ENCODE data around the gene PNPLA3. TPM values are rescaled to one million over a fixed set of nuclear protein-coding genes. Genes with fewer than 3 reads are reported as not detected.

The PNPLA3 gene
- 5.7 to 6.2 TPM (median 6.1 TPM) in 3 replicates for total RNA-seq

GRCh38 chr22:43923631-43924464, at the start of gene PNPLA3:
Gene PNPLA3, plus strand, starts transcription at chr22:43923805. Its CDS starts 107 bp downstream, at chr22:43923912.
- Mint-ChIP-seq H3K9me3 (no peaks in the 10 kb centered on the region), H3K27ac (peak within 1 kb of the TSS; percentile 89), H3K36me3 (peaks cover 6% of the 10 kb centered on the region), H3K4me3 (peak within 1 kb of the TSS; percentile 76), H3K27me3 (ENCODE audit: low read depth) (peaks cover 6% of the 10 kb centered on the region), H3K4me1 (peaks cover 14% of the 10 kb centered on the region)
- DNase-seq (ENCODE audit: low spot score in 2 of 2, unreplicated experiment in 2 of 2) = peak; percentile 90 to 97
- TF ChIP-seq, protein P1, sequence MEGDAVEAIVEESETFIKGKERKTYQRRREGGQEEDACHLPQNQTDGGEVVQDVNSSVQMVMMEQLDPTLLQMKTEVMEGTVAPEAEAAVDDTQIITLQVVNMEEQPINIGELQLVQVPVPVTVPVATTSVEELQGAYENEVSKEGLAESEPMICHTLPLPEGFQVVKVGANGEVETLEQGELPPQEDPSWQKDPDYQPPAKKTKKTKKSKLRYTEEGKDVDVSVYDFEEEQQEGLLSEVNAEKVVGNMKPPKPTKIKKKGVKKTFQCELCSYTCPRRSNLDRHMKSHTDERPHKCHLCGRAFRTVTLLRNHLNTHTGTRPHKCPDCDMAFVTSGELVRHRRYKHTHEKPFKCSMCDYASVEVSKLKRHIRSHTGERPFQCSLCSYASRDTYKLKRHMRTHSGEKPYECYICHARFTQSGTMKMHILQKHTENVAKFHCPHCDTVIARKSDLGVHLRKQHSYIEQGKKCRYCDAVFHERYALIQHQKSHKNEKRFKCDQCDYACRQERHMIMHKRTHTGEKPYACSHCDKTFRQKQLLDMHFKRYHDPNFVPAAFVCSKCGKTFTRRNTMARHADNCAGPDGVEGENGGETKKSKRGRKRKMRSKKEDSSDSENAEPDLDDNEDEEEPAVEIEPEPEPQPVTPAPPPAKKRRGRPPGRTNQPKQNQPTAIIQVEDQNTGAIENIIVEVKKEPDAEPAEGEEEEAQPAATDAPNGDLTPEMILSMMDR (IDR thresholded peaks at IDR 0.05; ENCODE audit: unreplicated experiment) = no peak

GRCh38 chr22:43876866-43877509, 46.6 kb upstream of the PNPLA3 start:
- H3K4me1 Mint-ChIP-seq = no peaks in the 10 kb centered on the region
- H3K4me3 Mint-ChIP-seq = no peak overlapping the region
- peaks cover 53% of the 10 kb centered on the region for H3K27me3 Mint-ChIP-seq (ENCODE audit: low read depth)
- DNase-seq (ENCODE audit: low spot score in 2 of 2, unreplicated experiment in 2 of 2) = no peak
- H3K9me3 Mint-ChIP-seq = peaks cover under 1% of the 10 kb centered on the region
- H3K27ac Mint-ChIP-seq = no peak overlapping the region
- TF ChIP-seq, protein P1 (IDR thresholded peaks at IDR 0.05; ENCODE audit: unreplicated experiment) = no peak
- H3K36me3 Mint-ChIP-seq = no peaks in the 10 kb centered on the region

DNA sequence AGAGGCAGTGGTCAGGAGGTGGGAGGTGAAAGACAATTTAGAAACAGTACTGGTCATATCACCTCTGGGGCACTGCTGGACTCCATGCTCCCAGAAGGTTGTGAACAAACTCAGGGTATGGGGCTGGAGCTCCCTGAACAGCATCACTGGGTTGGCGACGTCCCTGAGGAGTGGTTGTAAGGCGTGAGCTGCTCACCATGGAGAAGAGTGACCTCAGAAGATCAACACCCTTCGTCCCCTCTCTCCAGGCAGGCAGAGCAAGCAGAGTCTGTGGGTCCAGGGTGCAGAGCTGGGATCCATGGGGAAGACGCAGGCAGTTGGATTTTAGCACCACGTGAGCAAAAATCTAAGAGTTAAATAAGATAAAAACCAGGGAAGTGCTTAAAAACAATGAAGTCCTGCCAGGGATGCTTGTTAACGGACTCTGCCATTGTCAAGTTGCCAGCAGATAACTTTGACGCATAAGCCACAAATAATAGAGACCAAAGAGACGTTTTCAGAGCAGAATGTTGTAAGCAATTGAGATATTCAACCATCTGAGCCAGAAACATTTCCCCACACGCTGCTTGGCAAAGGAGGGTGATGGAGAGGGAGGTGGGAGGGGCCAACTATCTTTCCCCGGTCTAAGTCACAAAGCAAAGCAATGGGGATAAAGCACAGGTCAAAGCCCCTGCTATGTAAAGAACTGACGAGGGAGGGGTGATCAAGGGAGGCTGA, 45.4 kb upstream of the PNPLA3 start:
- H3K4me3 Mint-ChIP-seq = no peak overlapping the region
- no peaks in the 10 kb centered on the region for H3K36me3 Mint-ChIP-seq
- TF ChIP-seq, protein P1 (IDR thresholded peaks at IDR 0.05; ENCODE audit: unreplicated experiment) = no peak
- no peaks in the 10 kb centered on the region for H3K4me1 Mint-ChIP-seq
- H3K9me3 Mint-ChIP-seq = no peaks in the 10 kb centered on the region
- no peak overlapping the region for H3K27ac Mint-ChIP-seq
- no peak for DNase-seq (ENCODE audit: low spot score in 2 of 2, unreplicated experiment in 2 of 2)
- H3K27me3 Mint-ChIP-seq (ENCODE audit: low read depth) = peaks cover 50% of the 10 kb centered on the region

GRCh38 chr22:43878831-43879550, 44.6 kb upstream of the PNPLA3 start:
- Mint-ChIP-seq H3K36me3 (no peaks in the 10 kb centered on the region), H3K4me1 (no peaks in the 10 kb centered on the region), H3K27me3 (ENCODE audit: low read depth) (peaks cover 46% of the 10 kb centered on the region), H3K9me3 (no peaks in the 10 kb centered on the region), H3K27ac (no peak overlapping the region), H3K4me3 (no peak overlapping the region)
- DNase-seq (ENCODE audit: low spot score in 2 of 2, unreplicated experiment in 2 of 2) = no peak
- TF ChIP-seq, protein P1 (IDR thresholded peaks at IDR 0.05; ENCODE audit: unreplicated experiment) = no peak

- Mint-ChIP-seq H3K4me1 (no peaks in the 10 kb centered on the region), H3K27ac (no peak overlapping the region), H3K27me3 (ENCODE audit: low read depth) (peaks cover 43% of the 10 kb centered on the region)
Measured at GRCh38 chr22:43879901-43880540, 43.6 kb upstream of the PNPLA3 start.

More at GRCh38 chr22:43879901-43880540, 43.6 kb upstream of the PNPLA3 start:
- DNase-seq (ENCODE audit: low spot score in 2 of 2, unreplicated experiment in 2 of 2) = no peak
- Mint-ChIP-seq H3K36me3 (no peaks in the 10 kb centered on the region), H3K4me3 (no peak overlapping the region), H3K9me3 (no peaks in the 10 kb centered on the region)
- TF ChIP-seq, protein P1 (IDR thresholded peaks at IDR 0.05; ENCODE audit: unreplicated experiment) = no peak
